GM12874 (cell line): Measurements from ENCODE around the gene TEX11.

Experiments
- TF ChIP-seq, protein P1 (sequence below): IDR thresholded peaks from 2 replicates; pipeline ENCODE4 v1.5.1; 2011; ENCODE audit warnings: low read depth, mild to moderate bottlenecking, control low read depth, low read length, moderate library complexity; ENCODE audit not compliant: insufficient read depth

Gene TEX11

GRCh38 chrX:70635227-70635626 is 273.3 kb downstream of the TEX11 start:
- TF ChIP-seq, protein P1, sequence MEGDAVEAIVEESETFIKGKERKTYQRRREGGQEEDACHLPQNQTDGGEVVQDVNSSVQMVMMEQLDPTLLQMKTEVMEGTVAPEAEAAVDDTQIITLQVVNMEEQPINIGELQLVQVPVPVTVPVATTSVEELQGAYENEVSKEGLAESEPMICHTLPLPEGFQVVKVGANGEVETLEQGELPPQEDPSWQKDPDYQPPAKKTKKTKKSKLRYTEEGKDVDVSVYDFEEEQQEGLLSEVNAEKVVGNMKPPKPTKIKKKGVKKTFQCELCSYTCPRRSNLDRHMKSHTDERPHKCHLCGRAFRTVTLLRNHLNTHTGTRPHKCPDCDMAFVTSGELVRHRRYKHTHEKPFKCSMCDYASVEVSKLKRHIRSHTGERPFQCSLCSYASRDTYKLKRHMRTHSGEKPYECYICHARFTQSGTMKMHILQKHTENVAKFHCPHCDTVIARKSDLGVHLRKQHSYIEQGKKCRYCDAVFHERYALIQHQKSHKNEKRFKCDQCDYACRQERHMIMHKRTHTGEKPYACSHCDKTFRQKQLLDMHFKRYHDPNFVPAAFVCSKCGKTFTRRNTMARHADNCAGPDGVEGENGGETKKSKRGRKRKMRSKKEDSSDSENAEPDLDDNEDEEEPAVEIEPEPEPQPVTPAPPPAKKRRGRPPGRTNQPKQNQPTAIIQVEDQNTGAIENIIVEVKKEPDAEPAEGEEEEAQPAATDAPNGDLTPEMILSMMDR = no peak

- TF ChIP-seq, protein P1 = no peak
These were observed 286.8 kb downstream of the TEX11 start for GRCh38 chrX:70621743-70622142.

GRCh38 chrX:70618467-70618866 is 290.0 kb downstream of the TEX11 start:
- TF ChIP-seq, protein P1 = no peak

DNA sequence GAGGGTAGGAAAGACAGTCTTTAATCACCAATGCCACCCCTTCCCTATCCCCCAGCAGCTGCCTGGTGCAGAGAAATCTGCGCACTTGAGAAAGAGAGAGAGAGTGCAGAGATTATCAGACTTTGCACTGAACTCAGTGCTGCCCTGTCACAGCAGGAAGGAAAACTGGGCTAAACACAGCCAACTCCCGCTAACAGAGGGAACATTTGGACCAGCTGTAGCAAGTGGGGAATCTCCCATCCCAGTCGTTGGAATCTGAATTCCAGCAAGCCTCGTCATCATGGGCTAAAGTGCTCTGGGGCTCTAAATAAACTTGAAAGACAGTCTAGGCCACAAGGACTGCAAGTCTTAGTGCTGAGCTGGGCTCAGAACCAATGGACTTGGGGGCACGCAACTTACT is 295.2 kb downstream of the TEX11 start:
- TF ChIP-seq, protein P1 = no peak

DNA sequence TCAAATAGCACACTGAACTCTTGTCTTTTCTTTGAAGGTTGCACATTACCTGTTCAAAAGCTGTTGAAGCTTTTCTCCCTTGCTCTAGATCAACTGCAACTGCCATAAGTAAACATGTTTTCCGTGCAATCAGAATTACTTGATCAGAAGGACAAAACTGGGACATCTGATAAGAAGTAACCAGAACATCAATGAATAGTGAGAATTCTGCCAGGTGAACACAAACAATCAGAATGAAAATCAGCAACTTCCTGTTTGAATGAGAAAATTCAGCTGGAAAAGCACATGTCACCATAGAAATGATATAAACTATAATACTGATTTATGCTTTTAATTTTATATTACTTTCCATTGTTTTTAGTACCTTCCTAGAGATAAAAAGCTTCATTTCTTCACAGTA is 303.2 kb downstream of the TEX11 start:
- TF ChIP-seq, protein P1 = no peak

DNA sequence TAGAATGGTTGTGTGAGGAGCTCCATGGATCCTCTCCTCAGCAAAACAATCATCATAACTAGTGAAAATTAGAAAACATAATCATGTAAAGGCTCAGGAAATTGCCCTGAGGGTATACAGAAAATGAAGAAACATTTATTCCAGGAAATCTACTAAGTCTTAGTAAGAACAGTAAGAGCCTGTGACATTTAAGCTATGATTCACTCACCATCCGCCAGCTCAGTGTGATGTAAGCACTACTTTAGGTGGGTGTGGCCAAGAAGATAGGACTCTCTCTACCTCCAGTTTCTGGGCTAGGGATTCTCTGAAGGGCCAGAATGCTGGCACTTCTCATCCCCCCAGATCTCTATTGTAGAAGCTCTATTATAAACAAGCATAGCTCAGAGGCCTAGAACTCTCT is 316.4 kb downstream of the TEX11 start:
- TF ChIP-seq, protein P1 = no peak

DNA sequence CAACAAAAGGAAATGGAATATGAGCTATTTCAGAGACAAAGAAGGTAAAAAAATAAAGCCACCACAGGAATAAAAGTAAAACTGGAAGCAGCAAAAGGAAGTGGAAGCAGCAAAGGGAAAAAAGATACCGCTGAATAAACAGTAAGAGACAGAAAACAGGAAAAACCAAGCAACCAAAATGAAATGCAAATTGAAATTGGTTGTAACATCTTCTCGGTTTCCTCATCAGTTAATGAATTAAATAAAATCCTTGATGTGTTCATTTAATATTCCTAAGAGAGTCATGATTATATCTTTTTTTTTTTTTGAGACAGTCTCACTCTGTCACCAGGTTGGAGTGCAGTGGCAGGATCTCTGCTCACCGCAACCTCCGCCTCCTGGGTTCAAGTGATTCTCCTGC is 331.1 kb downstream of the TEX11 start:
- TF ChIP-seq, protein P1 = no peak

- TF ChIP-seq, protein P1 = no peak
These were observed 353.6 kb downstream of the TEX11 start for GRCh38 chrX:70554948-70555347.
